ENCODE data around the gene COQ10A.

The COQ10A gene

DNA sequence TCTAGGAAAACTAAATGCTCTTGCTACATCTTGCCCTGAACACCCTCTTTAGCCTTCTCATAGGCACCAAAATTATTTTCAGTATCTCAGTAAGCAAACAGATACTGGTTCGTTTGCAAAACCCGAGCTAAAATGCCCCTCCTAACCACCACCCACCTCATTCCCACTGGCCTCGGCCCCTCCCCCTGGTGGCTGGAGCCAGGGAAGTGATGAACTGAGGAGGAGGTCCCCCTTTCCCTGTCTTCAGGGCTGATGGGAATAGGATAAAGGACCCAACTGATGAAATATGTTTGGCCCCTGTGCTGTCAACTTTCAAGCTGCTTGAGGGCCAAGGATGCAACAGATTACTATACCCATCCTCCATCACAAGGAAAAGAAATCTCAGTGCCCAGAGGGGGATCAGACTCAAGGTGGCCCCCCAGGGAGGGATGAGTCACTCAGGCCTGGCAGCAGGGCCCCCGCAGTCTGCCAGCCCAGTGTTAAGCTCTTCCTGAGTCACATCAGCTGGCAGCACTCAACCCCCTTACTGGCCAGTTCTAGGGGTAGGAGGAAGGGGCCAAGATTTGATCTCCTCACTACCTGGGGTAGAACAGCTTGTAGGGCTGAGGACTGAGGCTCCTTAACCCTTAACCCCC lies 10.3 kb upstream of the COQ10A start:
- TF ChIP-seq FOXP2 (optimal IDR thresholded peaks at IDR 0.05; ENCODE audit: borderline replicate concordance, extremely low read depth, extremely low read length, insufficient read depth) (no peak), POLR2AphosphoS5 (IDR thresholded peaks at IDR 0.05; ENCODE audit: low read depth, low read length) (no peak), TAF1 (IDR thresholded peaks at IDR 0.05; ENCODE audit: borderline replicate concordance, insufficient read depth, low read length) (no peak), SIN3A (IDR thresholded peaks at IDR 0.05; ENCODE audit: borderline replicate concordance, insufficient read depth, low read length) (no peak)
- TF ChIP-seq, protein P1, sequence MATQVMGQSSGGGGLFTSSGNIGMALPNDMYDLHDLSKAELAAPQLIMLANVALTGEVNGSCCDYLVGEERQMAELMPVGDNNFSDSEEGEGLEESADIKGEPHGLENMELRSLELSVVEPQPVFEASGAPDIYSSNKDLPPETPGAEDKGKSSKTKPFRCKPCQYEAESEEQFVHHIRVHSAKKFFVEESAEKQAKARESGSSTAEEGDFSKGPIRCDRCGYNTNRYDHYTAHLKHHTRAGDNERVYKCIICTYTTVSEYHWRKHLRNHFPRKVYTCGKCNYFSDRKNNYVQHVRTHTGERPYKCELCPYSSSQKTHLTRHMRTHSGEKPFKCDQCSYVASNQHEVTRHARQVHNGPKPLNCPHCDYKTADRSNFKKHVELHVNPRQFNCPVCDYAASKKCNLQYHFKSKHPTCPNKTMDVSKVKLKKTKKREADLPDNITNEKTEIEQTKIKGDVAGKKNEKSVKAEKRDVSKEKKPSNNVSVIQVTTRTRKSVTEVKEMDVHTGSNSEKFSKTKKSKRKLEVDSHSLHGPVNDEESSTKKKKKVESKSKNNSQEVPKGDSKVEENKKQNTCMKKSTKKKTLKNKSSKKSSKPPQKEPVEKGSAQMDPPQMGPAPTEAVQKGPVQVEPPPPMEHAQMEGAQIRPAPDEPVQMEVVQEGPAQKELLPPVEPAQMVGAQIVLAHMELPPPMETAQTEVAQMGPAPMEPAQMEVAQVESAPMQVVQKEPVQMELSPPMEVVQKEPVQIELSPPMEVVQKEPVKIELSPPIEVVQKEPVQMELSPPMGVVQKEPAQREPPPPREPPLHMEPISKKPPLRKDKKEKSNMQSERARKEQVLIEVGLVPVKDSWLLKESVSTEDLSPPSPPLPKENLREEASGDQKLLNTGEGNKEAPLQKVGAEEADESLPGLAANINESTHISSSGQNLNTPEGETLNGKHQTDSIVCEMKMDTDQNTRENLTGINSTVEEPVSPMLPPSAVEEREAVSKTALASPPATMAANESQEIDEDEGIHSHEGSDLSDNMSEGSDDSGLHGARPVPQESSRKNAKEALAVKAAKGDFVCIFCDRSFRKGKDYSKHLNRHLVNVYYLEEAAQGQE (IDR thresholded peaks at IDR 0.05; ENCODE audit: insufficient read depth in 1 of 2, low read depth in 2 of 2, low read length in 2 of 2): no peak

DNA sequence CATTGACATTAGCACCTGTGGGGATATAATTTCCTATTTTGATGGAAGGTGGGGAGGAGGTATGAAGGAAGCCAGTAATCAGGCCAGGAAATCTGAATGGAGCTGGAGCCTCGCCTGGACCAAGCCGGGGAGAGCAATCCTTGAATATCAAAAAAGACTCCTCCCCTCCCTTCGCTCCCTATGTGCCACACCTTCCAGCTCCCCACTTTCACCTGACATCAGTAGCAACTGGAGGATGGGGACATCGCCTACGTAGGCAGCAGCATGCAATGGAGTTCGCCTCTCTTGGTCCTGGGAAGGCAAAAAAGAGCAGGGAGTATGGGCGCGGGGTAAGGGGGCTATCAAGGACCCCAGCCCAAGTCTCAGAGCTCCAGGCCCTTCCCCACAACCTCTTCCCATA lies 9.7 kb upstream of the COQ10A start:
- TF ChIP-seq FOXP2 (optimal IDR thresholded peaks at IDR 0.05; ENCODE audit: borderline replicate concordance, extremely low read depth, extremely low read length, insufficient read depth) (no peak), POLR2AphosphoS5 (IDR thresholded peaks at IDR 0.05; ENCODE audit: low read depth, low read length) (no peak; the same call in 1 of the 2 replicates), SIN3A (IDR thresholded peaks at IDR 0.05; ENCODE audit: borderline replicate concordance, insufficient read depth, low read length) (no peak), TAF1 (IDR thresholded peaks at IDR 0.05; ENCODE audit: borderline replicate concordance, insufficient read depth, low read length) (no peak)
- TF ChIP-seq, protein P1 (IDR thresholded peaks at IDR 0.05; ENCODE audit: insufficient read depth in 1 of 2, low read depth in 2 of 2, low read length in 2 of 2): no peak

DNA sequence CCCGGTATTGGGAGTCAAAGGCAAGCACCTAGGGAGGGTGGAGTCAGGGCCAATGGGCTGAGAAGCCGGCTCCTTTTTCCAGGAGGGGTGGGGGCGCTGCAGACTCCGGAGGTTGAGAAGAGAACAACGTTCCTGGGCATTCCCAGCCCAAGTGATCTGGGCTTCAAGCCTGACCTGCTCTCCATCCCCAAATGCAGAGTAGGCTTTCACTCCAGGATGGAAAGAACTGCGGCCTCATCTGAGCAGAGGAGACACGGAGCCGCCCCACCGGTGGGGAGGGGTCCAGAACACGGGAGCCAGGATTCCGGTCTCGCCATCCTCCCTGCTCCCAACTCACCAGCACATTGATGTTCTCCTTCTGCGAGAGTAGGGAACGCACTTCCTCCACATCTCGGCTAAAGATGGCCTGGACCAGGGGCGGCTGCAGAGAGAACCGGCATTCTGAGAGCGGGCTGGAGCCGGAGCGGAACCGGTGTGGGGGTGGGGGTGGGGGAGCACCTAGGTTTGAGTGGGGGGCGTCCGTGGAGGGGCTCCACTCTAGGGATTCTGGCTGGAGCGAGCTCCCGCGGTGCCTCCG lies 9.2 kb upstream of the COQ10A start:
- no peak for TF ChIP-seq FOXP2 (optimal IDR thresholded peaks at IDR 0.05; ENCODE audit: borderline replicate concordance, extremely low read depth, extremely low read length, insufficient read depth)

DNA sequence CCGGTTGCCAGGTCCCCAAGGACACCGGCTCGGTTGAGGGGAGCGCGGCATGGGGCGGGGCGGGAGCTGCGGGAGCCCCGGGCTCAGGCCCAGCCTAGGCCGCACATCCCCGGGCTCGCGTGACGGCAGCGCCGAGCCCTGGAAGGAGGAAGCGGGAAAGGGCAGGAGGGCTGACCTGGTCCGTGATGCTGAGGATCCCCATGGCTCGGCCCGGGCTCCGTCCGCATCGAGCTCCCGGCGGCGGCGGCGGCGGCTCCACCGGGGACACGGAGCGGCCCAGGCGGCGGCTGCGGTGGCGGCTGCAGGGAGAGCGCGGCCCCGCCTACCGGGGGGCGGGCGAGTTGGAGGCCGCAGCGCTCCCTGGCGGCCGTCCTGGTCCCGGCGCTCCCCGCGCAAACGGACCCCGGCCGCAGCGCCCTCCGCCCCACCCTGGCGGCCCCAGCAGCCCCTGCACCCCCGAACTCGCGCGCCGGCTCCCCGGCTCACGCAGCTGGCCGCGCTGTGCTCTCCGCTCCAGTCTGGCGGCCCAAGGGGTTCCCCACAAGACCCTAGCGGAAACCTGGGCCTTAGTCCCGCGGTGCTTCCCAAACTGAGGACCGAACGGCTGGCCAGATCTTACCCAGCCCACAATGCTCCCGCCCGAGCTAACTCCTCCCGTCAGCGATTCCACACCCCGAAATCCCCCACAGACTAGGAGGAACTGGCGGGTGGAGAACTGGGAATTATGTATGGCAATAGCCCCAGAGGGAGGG lies 8.5 kb upstream of the COQ10A start, which contains the start of gene ANKRD52:
ANKRD52 (minus strand) TSS at position 317 of the 752 bp plus-strand sequence; CDS start at position 202, 115 bp downstream.
- TF ChIP-seq SIN3A (IDR thresholded peaks at IDR 0.05; ENCODE audit: borderline replicate concordance, insufficient read depth, low read length) (no peak), FOXP2 (optimal IDR thresholded peaks at IDR 0.05; ENCODE audit: borderline replicate concordance, extremely low read depth, extremely low read length, insufficient read depth) (no peak), TAF1 (IDR thresholded peaks at IDR 0.05; ENCODE audit: borderline replicate concordance, insufficient read depth, low read length) (0 out of 2 replicates have a peak, but pooled peaks have one; percentile 38), POLR2AphosphoS5 (IDR thresholded peaks at IDR 0.05; ENCODE audit: low read depth, low read length) (peak; percentile 69)
- TF ChIP-seq, protein P1 (IDR thresholded peaks at IDR 0.05; ENCODE audit: insufficient read depth in 1 of 2, low read depth in 2 of 2, low read length in 2 of 2): 0 out of 4 replicates have a peak, but pooled peaks of 1 of the 2 experiments have one; percentile 26

DNA sequence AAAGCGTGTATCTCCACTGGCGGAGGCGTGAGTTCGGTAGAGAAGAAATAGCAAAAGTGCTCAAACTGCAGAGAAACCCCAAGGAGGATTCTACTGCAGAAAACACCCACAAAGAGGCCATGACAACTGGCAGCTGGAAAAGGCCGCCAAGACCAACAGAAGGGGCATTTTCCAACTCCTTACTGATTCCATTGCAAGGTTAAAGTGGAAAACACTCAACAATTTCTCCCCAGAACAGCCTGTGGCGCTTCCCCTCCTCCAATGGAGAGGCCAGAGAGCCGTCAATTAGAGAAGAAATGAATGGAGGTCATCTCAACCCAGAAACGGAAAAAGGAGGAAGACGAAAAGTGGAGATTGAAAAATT lies 7.9 kb upstream of the COQ10A start:
- no peak for TF ChIP-seq SIN3A (IDR thresholded peaks at IDR 0.05; ENCODE audit: borderline replicate concordance, insufficient read depth, low read length)
- TF ChIP-seq POLR2AphosphoS5 (IDR thresholded peaks at IDR 0.05; ENCODE audit: low read depth, low read length): no peak
- TF ChIP-seq FOXP2 (optimal IDR thresholded peaks at IDR 0.05; ENCODE audit: borderline replicate concordance, extremely low read depth, extremely low read length, insufficient read depth): no peak
- TF ChIP-seq, protein P1 (IDR thresholded peaks at IDR 0.05; ENCODE audit: insufficient read depth in 1 of 2, low read depth in 2 of 2, low read length in 2 of 2): no peak
- no peak for TF ChIP-seq TAF1 (IDR thresholded peaks at IDR 0.05; ENCODE audit: borderline replicate concordance, insufficient read depth, low read length)

All from PFSK-1 (cell line).